Activated effector memory CD4-positive, alpha-beta T cell treated with anti-CD3 and anti-CD28 coated beads, Interleukin-2, amount 50 U/mL, for 16 hours (primary cell): ENCODE results near the gene SLC6A11.

Experiments
- DNase-seq: peaks from one replicate; pipeline ENCODE4 v3.0.0-alpha.2; 2020

The SLC6A11 gene

DNA sequence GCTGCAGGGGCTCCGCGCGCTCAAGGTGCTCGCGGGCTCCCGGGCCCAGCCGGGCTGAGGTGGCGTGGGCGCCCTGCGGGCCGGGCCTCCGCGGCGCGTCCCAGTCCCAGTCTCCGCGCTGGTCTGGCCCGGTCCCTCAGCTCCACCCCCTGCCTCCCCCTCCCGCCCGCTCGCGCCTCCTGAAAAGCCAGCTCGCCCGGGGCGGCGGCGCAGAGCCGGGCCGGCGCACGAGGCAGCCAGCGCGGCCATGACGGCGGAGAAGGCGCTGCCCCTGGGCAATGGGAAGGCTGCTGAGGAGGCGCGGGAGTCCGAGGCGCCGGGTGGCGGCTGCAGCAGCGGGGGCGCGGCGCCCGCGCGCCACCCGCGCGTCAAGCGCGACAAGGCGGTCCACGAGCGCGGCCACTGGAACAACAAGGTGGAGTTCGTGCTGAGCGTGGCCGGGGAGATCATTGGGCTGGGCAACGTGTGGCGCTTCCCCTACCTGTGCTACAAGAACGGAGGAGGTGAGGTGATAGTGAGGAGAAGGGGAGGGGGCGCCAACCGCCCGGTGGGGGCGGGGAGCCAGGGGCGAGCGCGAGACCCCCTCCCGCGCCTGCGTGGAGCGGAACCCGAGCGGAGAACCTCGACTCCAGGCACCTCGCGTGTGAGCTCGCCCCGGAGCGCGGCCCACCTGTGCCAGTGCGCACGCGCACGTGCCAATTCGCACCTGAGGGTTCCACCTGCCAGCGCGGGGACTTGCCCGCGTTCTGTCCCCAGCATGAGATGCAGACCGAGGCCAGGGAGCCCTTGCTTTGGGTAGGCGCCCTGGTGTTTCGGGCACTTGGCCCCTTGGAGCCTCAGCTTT is at the start of gene SLC6A11:
Gene SLC6A11 (plus strand): TSS at position 210 of the 844 bp plus-strand sequence. CDS start 38 bp downstream, at position 248.
- no peak for DNase-seq

DNA sequence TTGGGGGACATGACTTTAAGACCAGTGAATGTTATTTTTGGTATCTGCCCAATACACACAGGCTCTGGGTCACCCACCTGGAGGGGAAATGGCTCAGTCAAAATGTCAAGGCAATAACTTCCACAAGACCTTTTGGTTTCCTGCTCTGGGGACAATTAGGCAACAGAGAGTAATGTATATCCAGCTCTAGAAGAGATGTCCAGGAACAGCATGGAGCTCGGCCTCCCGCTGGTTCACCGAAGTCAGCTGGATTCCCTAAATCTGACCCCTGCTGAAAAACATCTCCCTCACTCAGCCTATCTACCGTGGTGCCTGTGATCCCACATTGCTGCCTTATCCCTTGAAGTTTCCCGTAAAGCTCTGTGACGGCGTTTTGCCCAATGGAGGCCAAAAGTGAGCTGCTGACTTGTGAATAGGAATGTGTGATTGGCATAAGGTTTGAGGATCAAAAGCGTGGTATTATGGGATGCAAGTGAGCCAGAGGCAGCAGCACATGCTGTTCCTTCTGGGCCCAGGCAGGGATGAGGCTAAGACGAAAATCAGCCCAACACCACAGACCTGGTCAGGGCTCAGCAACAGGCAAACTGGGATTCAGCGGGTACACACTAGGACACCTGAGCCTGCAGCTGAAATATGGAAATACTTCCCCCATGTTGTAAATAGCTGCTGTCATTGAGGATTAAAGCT is 47.2 kb upstream of the SLC6A11 start:
- DNase-seq: no peak

DNA sequence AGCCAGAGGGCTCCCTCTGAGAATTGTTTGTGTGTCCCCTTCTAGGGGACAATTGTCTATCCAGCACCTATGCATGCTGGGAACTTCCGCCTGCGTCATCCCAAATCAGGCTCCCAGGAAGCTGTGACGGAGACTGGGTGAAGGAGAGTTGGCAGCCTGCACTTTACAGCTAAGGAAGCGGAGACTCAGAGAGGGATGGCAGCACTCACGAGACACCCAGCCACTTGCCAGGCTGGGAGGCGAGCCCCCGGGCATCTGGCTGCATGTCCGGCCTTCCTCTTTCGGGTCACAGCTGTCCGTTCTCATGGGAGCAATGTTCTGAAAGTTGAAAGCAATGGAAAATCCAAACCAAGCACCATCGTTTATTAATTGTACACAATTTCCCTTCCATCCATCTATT is 45.5 kb upstream of the SLC6A11 start:
- DNase-seq: no peak

DNA sequence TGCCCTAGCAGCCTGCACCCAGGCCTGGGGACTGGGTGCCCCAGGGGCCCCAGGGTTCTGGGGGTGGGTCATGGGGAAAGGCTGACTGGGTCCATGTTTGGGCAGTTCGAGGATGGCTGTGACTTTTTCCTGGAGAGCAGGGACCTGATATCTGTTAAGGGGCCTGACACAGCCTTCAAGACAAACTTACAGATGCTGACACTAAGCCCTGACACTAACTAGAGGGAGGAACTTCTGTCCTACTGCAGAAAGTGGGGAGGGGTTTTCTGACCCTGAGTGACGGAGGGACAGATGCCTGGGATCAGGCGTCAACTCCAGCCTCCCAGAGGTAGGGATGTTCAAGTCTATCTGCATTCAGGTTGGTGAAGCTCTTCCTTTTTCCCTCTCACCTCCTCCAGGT is 45.0 kb upstream of the SLC6A11 start:
- no peak for DNase-seq

DNA sequence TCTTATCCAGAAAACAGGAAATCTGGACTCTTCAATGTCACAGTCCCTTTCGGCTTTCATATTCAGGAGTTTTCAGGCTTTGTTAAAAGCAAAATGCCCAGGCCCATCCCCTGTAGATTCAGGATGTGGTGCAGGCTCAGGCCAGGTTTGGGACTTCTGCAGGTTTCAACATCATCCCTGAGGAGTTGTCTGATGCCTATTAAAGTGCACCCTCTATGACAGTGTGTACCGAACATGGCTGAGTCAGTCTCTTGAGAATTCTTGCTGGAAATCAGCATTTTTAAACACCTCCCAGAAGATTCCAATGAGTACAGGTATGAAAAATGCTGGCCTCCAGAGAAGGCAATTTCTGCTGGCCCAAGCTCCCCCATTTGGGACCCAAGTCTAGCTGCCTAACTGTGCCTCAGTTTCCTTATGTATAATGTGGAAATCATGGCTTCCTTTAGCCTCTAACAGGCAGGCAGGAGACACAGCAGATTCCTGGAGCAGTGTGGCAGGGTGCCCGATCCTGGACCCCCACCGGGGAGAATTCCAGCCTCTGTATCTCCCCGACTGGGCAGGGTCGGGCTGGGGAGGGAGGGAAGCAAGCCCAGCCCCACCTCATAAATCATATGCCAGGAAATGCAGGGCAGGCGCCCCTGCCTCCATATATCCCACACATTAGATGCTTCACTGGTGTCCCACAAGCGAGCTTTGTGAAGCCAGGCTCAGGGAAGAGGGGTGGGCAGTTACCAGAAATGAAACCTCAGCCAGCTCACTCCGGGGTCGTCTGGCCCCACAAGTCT is 44.4 kb upstream of the SLC6A11 start:
- no peak for DNase-seq

DNA sequence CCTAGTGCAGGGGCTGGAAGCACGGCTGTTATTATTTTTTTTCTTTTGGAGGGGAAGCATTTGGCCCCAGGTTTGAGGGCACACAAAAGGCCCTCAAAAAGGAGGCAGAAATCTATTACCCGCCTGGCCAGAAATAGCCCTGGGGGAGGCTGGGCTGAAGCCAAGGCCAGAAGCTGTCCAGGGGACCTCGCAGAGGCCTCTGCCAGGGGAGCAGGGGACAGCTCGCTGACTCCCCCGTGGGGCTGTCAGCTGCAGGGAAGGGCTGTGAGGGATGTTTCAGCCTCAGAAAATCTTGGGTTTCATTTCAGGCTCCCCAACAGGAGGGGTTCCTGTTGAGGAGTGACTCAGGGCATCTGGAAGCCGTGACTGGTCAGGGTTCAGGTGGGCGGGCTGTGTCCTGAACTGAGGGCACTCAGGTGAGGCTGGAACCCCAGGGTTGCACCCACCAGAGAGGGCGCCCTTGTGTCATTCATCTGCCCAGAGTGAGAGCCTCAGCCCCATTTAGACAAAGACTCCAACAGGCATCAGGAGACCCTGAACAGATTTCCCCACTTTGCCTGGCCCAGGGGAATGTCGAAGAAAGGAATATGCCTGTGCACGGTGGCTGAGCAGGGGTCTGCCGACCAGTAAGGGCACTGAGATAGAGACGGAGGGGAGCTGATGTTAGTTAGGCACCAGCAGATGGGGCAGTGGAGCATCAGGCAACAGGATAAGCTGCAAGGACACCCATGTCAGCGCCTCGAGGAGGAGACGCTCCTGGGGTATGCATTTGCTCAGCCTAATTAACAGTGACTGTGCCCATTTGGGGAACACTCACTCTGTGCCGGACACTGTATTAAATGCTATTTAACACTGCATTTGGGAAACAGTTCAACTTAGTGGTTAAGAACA is 43.5 kb upstream of the SLC6A11 start:
- no peak for DNase-seq

DNA sequence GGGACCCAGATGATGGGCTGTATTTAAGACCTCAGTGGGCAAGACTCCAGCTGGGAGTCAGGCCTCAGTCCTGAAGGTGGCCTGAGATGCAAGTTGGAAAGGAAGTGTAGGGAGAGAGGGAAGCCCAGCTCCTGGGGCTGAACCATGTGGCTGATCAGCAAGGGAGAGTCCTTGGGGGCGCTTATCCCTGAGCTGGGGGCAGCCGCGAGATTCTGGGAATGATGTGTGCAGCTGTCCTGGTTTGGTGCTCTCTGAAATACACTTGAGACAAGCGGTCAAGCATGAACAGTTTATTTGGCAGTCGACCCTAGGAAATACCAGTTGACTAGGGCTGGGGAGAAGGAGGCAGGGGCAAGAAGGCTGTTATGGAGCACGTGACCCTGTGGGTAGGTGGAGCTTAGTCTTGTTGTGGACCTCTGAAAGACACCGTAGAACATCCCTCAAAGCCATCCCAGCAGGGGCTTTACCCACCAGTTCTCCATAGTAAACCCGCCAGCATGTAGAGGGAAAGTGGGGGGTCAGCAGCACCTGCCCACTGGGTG is 41.8 kb upstream of the SLC6A11 start:
- DNase-seq: no peak

DNA sequence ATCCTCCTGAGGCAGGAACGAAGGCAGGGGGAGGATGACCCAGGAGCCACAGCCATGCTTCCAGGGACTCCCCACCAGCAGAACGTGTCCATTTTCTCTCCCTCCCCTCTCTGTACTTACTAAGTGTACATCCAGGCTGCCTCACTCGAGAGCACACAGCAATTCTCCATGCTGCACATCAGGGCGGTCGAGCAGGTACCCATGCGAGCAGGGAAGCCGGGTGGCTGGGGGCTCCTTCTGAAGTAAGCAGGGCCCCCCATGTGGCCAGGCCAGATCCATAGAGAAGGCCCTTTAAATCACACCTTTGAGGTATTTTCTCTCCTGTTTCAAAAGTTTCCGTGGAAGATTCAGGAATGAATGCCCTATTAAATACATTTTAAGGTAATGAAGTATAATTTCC is 41.2 kb upstream of the SLC6A11 start:
- DNase-seq: no peak

DNA sequence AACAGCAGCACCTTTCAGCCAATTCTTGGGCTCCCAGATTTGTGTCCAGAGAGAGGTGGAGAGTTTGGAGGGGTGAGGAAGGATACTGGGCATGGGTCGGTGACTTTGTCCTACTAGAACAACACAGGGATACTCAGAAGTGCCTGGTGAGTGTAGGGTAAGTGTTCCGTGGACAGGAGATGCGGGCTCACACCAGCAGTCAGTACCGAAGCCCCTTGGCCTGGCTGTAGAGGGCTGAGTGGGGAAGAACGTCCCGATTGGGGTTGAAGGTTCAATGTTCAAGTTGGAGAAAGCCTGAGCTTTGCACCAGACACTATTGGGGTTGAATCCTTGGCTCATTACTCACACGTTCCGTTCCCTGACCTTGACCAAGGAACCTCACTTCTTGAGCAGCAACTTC is 40.8 kb upstream of the SLC6A11 start:
- DNase-seq: no peak

DNA sequence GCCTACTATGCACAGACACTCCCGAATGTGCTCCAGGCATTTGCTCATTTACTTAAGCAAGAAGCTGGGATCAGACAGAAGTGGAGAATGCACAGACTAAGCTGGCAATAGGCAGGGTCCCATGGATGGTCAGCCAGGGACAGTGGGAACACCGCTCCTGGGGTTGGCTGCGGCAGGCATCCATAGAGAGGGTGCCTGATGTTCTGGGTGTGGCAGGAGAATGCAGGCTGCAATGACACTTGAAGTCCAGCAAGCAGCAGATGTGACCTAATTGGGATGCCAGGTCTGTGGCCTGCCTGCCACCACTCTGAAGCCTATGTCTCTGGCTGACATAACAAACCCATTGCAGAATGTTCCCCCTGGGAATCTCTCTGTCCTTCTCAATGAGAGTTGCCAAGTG is 40.2 kb upstream of the SLC6A11 start:
- DNase-seq: no peak

DNA sequence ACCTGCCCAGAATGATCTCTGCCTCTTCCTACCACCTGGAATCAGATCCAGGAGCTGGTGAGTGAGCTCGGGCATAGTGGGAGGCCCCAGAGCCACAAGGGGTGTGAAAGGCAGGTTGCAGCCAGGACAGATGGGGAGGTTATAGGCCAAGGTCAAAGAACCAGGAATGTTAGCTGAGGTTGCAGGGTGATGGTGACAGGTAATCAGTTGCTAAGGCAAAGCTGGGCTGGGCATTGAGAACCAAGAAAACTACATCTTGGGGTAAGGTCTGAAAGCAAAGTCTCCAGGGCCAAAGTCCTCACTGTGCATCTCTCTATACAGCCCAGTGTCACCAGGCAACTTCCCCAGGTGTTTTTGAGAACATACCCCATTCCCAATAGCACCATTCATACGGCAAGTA is 38.4 kb upstream of the SLC6A11 start:
- DNase-seq: no peak

DNA sequence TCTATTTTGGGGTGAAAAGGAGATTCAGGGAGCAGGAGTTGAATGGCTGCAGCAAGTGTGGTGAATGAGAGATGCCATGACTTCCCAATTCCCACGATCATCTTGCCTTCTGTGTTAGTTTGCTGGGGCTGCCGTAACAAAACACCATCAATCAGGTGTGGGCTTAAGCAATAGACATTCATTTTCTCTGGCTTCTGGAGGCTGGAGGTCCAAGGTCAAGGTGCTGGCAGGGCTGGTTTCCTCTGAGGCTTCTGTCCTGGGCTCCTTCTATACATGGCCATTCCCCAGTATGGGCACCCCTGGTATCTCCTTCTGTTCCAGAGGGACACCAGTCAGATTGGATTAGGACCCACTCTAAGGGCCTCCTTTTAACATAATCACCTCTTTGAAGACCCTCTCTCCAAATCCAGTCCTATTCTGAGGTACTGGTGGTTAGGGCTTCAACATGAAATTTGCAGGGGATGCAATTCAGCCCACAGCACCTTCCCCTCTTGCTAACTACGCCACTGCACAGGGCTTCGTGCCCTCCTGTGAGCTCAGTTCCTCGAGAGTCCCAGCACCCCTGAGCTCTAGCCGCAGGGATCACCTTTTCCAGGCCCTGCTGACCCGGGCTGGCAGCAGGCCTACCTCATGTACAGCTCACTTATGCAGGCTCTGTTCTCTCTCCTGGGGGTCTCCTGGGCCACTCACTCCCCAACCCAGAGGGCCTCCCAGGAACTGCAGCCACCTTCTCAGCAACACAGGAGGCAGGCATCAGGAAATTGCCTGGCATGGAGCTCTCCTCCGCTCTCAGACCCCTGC is 37.3 kb upstream of the SLC6A11 start:
- no peak for DNase-seq

DNA sequence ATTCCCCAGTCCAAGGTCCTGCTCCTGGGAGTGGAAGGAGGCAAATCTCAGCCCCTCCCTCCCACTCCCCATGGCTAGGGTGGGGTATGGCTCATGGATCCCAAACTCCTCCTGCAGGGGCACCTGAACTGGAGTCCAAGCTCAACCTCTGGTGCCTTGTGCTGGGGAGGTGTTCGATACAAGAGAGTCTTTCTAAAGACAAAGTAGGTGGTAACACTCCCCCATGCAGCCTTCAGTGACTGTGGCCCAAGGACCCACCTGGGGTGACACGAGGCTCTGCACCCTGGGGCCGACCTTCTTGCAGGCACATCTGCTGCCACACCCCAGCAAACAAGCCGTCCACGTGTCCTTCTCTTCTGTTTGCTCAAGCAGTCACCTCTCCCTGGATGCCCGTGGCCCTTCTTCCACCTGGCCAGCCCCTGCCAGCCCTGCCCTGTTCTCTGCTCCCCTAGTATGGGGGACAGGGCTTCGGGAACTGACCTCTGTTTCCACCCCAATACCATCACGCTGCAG is 36.7 kb upstream of the SLC6A11 start:
- no peak for DNase-seq

DNA sequence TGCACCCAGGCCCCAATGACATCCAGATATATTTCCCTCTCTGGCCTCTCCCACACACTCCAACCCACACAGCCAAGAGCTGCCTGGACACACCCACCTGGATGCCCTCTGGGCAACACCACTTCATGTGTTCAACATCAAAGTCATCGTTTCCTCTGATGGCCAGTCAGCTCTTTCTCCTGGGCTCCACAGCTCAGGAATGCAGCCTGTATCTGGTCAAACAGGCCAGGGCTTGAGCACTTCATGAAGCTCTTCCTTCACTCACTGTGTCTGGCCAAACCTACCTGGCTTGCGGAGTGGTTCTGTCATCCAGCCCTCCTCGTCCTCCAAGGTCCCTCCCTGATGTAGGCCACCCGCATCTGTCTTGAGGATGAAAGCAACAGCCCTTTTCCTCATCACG is 35.8 kb upstream of the SLC6A11 start:
- DNase-seq: no peak

DNA sequence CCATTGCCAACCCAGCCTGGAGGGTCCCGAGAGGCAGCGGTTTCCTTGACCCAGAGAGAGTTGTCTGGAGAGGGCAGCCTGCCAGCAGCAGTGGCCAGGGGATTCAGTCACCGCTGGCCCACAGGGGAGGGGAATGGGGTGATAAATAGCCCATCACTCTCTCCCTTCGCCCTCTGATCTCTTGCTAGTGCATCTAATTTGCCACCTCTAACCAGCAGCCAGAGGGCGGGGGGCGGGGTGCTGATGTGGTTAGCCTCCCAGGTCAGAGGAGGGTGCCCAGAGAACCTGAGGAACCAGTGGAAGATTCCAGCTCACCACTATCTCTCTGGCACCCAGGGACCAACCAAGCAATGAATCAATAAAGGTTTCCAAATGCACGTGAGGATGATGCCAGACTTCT is 35.1 kb upstream of the SLC6A11 start:
- DNase-seq: no peak

DNA sequence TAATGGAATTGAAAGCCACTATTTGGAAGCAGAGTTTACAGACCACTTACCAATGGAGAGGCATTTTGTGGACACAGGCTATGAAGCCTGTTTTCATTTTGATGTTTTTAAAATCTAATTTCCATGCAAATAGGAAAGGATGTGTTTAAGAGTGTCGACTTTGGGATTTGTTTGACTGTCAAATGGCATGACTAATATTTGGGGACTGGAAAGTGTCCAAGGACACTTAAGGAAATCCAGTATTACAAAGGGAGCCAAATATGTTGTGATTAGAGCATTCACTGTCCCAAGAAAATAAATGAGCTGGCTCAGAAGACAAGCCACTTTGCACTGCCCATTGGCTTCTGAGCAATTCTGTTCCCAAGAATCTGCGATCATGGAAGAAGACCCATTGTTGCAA is 34.0 kb upstream of the SLC6A11 start:
- no peak for DNase-seq

DNA sequence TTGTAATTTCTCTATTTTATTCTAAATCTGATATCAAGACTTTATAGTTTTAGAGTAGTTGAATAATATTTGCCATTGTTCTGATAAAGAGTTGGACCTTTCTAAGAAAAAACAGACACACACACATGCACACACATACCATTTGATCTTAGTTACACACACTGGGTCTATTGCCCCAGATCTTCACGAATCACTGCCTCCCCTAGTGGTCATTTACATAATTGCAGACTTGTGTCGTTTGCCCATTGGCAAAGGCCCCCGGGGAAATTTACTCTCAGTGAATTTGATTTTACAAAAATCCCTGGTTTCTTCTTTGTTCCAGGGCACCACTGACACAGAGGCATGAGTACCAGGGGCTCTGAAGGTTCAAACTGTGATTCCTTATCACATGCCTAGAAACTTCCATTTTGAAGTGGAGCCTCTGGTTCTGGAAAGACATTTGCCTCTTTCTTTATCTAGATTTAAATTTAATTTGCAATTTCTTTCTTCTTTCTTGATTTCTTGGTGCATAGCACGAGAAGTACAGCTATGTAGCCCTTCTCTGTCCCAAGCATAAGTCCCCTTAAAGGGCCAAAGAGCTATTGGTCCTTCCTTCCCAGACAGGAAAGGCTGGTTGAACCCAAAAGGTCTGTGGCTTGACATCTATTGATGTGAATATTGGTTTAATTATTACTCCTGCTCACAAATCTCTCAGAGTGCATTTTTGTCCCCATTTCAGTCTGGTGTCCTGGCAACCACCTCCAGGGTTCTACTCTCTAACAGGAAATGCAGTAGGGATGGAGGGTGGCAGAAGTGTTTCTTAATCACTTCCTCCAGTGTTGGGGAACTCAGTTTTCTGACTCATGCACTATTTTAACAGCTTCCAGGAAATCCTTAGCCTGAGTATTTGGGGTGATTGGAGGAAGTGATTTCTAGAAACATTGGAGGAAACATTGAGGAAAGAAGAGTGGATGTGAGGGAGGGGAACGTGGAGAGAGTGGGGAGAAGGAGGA is 32.4 kb upstream of the SLC6A11 start:
- DNase-seq: no peak

DNA sequence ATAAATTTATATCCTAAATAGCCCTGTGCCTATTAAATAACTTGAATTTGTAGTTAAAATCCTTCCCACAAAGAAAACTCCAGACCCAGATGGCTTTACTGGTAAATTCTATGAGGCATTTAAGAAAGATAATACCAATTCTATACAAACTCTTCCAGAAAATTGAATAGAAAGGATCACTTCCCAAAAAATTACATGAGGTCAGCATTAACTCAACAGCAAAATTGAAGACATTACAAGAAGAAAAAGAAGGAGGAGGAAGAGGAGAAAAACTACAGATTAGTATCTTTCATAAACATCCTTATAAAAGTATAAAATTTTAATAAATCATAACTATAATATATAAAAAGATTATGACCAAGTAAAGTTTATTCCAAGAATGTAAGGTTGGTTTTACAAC is 29.4 kb upstream of the SLC6A11 start:
- no peak for DNase-seq

DNA sequence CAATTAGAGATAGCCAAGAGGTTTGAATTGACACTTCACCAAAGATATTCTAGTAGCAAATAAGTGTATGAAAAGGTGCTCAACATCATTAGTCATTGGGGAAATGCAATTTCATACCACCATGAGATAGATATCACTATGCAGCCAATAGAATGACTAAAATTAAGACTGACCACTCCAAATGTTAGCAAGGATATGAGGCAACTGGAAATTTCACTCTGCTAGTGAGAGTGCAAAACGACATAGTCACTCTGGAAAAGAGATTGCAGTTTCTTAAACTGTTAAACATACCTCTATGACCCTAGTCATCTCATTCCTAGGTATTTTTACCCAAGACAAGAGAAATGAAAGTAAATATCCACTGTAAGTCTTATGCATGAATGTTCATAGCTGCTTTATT is 27.6 kb upstream of the SLC6A11 start:
- no peak for DNase-seq

DNA sequence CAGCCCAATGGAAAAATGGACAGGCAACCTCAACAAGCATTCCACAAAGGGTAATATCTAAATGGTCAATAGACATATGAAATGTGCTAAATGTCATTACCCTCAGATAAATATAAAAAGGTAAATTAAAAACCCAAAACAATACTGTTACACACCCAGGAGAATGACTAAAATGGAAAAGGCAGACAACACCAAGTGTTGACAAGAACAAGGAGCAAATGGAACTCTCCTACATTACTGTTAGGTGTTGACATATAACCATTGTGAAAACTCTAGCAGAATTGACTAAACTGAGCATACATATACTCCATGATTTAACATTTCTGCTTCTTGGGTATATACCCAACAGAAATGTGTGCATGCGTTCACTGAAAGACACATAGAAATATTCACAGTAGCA is 25.3 kb upstream of the SLC6A11 start:
- DNase-seq: no peak
